ENCODE results near the gene PHLDA3.
"Not testable (repeated sequence)": the region's sequence is repeated elsewhere in the genome, so short reads cannot be mapped to it uniquely, and the experiment has no call there.

DNA sequence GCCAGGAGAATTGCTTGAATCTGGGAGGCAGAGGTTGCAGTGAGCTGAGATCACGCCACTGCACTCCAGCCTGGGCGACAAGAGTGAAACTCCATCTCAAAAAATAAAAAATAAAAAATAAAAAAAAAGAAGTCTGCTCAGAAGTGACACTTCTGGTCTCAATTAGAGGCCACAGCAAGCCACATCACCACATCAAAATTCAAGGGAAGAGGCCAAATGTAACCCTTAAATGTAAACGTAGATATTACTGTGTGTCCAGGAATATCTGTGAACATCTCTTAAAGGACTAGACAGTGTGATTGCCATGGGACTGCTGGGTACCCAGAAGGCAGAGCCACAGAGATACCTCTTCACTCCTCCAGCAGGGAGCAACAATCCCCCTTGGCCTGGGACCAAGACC is 9.7 kb upstream of the PHLDA3 start:
- TF ChIP-seq, protein P1, sequence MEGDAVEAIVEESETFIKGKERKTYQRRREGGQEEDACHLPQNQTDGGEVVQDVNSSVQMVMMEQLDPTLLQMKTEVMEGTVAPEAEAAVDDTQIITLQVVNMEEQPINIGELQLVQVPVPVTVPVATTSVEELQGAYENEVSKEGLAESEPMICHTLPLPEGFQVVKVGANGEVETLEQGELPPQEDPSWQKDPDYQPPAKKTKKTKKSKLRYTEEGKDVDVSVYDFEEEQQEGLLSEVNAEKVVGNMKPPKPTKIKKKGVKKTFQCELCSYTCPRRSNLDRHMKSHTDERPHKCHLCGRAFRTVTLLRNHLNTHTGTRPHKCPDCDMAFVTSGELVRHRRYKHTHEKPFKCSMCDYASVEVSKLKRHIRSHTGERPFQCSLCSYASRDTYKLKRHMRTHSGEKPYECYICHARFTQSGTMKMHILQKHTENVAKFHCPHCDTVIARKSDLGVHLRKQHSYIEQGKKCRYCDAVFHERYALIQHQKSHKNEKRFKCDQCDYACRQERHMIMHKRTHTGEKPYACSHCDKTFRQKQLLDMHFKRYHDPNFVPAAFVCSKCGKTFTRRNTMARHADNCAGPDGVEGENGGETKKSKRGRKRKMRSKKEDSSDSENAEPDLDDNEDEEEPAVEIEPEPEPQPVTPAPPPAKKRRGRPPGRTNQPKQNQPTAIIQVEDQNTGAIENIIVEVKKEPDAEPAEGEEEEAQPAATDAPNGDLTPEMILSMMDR (IDR thresholded peaks at IDR 0.05) = not testable (repeated sequence)
- not testable (repeated sequence) for TF ChIP-seq POLR2A, POLR2AphosphoS5, EP300 (IDR thresholded peaks at IDR 0.05)

Measured in gastroesophageal sphincter (tissue), 3 donors.